HG03354 (cell line): ENCODE results near the gene DIS3L2.
"Not testable (repeated sequence)": the region's sequence is repeated elsewhere in the genome, so short reads cannot be mapped to it uniquely, and the experiment has no call there.

Experiments used
- ATAC-seq: cut with Tn5 transposase; IDR thresholded peaks from one replicate; pipeline ENCODE4 v1.9.1; 2021; ENCODE audit warnings: mild to moderate bottlenecking; ENCODE audit not compliant: unreplicated experiment, poor library complexity, severe bottlenecking

DIS3L2 gene

DNA sequence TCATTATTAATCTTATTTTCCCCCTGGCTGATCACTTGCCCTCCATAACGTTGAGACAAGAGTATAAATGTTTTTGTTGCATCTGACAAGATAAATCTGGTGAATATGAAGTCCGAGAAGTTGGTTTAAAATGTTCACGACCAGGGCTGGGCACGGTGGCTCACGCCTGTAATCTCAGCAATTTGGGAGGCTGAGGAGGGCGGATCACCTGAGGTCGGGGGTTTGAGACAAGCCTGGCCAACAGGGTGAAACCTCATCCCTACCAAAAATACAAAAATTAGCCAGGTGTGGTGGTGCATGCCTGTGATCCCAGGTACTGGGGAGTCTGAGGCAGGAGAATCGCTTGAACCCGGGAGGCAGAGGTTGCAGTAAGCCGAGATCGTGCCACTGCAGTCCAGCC, 14.4 kb upstream of the DIS3L2 start:
- not testable (repeated sequence) for ATAC-seq

DNA sequence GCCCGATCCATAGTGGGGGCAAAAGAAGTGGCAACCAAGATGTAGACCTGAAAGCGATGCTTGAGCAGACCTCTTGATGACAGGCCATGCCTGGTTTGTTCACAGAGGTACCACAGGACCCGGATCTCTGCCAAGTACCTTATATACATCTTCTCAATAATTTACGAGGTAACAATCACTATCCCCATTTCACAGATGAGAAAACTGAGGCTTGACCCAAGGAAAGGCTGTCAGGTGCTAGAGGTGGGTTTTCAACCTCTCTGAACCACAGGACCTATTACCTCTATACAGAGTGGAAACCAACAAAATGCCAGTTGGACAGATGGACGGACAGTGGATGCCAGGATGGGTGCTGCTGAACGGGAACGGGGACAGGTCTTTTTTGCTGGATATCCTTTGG, 13.8 kb upstream of the DIS3L2 start:
- no peak for ATAC-seq

- ATAC-seq = no peak
These were observed 10.0 kb upstream of the DIS3L2 start for GRCh38 chr2:231951452-231952035.

- ATAC-seq = no peak
These were observed 5.6 kb upstream of the DIS3L2 start for GRCh38 chr2:231955758-231956472.

DNA sequence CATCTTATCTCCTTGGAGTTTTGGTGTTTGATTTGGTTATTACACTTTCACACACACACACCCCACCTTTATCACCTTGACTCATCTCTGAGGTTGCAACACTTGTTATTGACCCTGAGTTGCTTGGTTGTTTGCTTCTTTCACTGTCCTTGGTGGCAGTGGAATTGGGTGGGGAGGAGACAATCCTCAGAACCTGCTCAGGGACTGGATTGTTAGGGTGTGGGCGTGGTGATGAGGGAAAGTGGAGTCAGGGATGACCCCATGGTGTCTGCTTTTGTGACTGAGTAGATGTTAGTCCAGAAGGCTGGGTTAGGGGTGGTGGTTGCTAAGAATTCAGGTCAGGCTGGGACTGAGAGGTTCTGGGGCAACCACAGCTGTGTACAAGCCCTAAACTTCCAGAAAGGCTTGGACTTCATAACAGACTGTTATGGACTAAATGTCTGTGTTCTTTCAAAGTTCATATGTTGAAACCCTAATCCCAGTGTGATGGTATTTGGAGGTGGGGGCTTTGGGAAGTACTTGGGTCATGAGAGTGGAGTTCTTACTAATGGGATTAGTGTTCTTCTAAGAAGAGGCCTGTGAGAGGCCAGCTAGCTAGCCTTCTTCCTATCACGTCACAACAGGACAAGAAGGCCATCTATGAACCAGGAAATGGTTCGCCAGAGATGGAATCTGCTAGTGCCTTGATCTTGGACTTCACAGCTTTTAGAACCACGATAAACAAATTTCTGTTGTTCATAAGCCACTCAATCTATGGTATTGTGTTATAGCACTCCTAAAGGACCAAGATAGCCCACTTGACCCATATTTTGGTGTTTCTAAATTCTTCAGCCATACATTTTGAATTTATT, 3.4 kb upstream of the DIS3L2 start:
- ATAC-seq = no peak

GRCh38 chr2:231960810-231961348, 634 bp upstream of the DIS3L2 start:
- ATAC-seq = no peak

DNA sequence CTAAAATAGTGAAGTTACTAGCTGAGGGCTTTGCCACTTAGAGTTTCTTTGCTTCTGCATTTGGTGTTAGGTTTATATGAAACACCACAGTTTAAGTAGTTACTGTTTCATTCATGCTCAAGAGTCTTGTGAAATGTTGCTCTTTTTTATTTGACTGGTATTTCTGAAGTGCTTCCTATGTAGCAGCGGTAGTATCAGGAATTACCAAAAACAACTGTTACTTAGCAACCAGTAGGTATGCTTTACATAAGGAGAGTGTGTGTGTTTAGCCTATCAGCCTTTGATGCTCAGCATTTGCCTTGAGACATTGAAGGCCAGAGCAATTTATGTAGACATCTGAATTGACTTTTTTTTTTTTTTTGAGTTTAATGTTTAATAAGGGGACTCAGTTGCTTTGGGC, 3.6 kb downstream of the DIS3L2 start:
- ATAC-seq = no peak

- ATAC-seq = no peak
These were observed 5.4 kb downstream of the DIS3L2 start for GRCh38 chr2:231966886-231967285.

- ATAC-seq = no peak
These were observed 7.3 kb downstream of the DIS3L2 start for GRCh38 chr2:231968820-231969219.

DNA sequence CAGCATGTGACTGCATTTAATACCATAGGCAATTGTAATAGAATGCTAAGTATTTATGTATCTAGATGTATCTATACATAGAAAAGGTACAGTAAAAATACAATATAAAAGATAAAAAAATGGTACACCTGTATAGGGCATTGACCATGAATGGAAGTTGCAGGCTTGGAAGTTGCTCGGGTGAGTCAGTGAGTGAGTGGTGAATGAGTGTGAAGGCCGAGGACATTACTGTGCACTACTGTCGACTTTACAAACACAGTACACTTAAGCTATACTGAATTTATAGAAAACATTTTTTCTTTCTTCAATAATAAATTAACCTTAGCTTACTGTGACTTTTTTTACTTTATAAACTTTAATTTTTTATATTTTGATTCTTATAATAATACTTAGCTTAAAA, 8.9 kb downstream of the DIS3L2 start:
- ATAC-seq = no peak

- ATAC-seq = no peak
These were observed 13.5 kb downstream of the DIS3L2 start for GRCh38 chr2:231975001-231975400.

GRCh38 chr2:231977430-231977829, 15.9 kb downstream of the DIS3L2 start:
- ATAC-seq = no peak

- ATAC-seq = no peak
These were observed 23.5 kb downstream of the DIS3L2 start for GRCh38 chr2:231984992-231985391.

DNA sequence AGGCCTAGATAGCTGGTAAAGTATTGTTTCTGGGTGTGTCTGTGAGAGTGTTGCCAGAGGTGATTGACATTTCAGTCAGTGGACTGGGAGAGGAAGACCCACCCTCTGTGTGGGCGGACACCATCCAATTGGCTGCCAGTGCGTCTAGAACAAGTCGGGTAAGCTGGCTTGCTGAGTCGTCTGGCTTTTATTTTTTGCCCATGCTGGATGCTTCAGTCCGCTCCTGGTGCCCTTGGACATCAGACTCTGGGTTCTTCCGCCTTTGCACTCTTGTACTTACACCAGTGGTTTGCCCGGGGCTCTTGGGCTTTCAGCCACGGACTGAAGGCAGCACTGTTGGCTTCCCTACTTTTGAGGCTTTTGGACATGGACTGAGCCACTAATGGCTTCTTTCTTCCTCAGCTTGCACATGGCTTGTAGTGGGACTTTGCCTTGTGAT, 24.3 kb downstream of the DIS3L2 start:
- ATAC-seq = no peak

DNA sequence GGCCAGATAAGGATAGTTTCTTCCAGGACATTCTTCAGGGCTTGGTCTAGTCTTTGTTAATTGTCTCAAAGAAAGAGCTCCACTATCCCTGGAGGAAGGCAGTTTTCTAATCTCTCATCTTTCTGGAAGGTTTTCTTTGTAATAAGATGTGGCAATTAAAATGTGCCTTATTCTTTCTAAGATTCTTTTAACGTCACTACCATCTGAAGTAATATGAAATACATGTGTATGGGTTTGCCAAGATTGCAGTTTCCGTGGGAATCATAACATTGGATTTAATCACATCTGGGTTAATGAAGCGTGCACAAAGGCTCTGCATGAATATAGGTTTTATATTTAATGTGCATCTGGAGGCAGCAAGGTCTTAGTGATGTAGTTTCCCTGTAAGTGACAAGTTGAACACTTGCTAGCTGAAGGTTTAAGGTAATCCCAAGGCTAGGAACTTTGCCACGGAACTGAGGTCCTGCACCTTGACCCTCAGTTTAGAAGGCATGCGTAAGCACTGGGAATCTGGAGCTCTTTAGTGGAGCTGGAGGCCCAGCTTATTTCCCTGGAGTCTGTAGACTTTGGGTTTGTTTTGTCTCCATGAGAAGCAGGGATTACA, 25.7 kb downstream of the DIS3L2 start:
- no peak for ATAC-seq

- no peak for ATAC-seq
These were observed 26.8 kb downstream of the DIS3L2 start for GRCh38 chr2:231988179-231988866.

- ATAC-seq = no peak
These were observed 30.2 kb downstream of the DIS3L2 start for GRCh38 chr2:231991664-231992063.

DNA sequence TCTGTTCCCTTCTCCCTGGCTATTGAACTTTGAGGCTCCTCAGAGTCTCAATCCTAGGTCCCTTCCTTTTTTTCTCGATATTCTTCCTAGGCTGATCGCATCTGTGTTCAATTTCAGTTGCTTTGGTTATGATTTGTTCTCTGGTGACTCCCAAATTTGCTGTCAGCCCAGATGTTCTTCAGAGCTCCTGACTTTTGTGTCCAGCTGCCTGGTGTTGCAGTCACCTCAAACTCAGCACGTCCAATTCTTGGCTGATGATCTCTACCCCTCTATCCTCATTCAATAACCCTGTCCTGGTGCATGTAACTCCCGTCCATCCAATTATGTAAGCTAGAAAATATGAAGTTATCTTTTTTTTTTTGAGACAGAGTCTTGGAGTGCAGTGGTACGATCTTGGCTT, 31.4 kb downstream of the DIS3L2 start:
- ATAC-seq = no peak

- no peak for ATAC-seq
These were observed 35.5 kb downstream of the DIS3L2 start for GRCh38 chr2:231996797-231997540.
